Ascending aorta (tissue), 2 donors: Measurements from ENCODE around the gene MAPK6. TPM values are rescaled to one million over a fixed set of nuclear protein-coding genes. Genes with fewer than 3 reads are reported as not detected.

Experiments used
- DNase-seq, 2 donors: peaks; one replicate each; pipeline ENCODE4 v3.0.0-alpha.2; 2019; ENCODE audit warnings: low spot score in 2 of 2
- H3K27ac ChIP-seq, 2 donors: fragments of 200-600 bp; sonication (generic); one replicate each; pipeline ENCODE4 v1.5.1; 2016 to 2017; ENCODE audit warnings: mild to moderate bottlenecking in 1 of 2
- H3K27me3 ChIP-seq: fragments of 200-600 bp; sonication (generic); one replicate; pipeline ENCODE4 v1.5.1; 2017
- H3K36me3 ChIP-seq, 2 donors: fragments of 200-600 bp; sonication (generic); one replicate each; pipeline ENCODE4 v1.5.1; 2016
- H3K4me1 ChIP-seq, 2 donors: fragments of 200-600 bp; sonication (generic); one replicate each; pipeline ENCODE4 v1.5.1; 2016 to 2017; ENCODE audit warnings: mild to moderate bottlenecking in 1 of 2
- H3K4me3 ChIP-seq, 2 donors: fragments of 200-600 bp; sonication (generic); one replicate each; pipeline ENCODE4 v1.5.1; 2016 to 2017; ENCODE audit warnings: mild to moderate bottlenecking in 1 of 2
- H3K9me3 ChIP-seq, 2 donors: fragments of 200-600 bp; sonication (generic); one replicate each; pipeline ENCODE4 v1.5.1; 2016
- intact Hi-C: fragments of 100-400 bp; cut with DNase I; formaldehyde crosslinking; loops from one replicate; pipeline ENCODE4 v1.15.1; 2023
- total RNA-seq: library from RNA; depleted of rRNA; stranded (reverse); fragments of >200 nt; gene quantifications from one replicate; pipeline ENCODE4 v1.1.0, GENCODE V29; 2016
- TF ChIP-seq, protein P1 (sequence below), 3 experiments: fragments of 200-600 bp in 2 of 3; fragments of 450-650 bp in 1 of 3; sonication (generic) in 2 of 3; IDR thresholded peaks; one replicate each; pipeline ENCODE4 v1.5.1; 2016 to 2019; ENCODE audit warnings: antibody characterized with exemption in 3 of 3, mild to moderate bottlenecking in 1 of 3, moderate library complexity in 1 of 3

The MAPK6 gene
- total RNA-seq, 1 donor from 2014 or later = 32.1 TPM

DNA sequence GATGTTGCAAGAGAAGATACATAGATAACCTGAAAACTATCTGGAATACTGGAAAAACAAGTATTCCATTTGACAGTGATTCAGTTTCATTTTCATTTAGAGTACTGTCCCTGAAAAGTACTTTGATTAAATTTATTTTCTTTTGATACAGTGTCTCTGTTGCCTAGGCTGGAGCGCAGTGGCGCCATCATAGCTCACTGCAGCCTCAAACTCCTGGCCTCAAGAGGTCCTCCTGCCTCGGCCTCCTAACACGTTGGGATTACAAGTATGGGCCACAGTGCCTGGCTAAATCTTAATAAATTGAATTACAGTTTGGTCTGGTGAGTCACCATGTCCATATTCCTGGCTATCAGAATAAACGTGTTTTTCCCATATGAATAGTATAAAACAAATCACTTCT, 45.8 kb upstream of the MAPK6 start:
- no peaks in the 10 kb centered on the region for H3K9me3 ChIP-seq
- no peaks in the 10 kb centered on the region for H3K27me3 ChIP-seq
- intact Hi-C loops = loop anchor here (5.0 to 10.0 kb wide), 2 partner anchors 104 to 172 kb away; no protein-coding TSS in a partner anchor
- H3K4me3 ChIP-seq = no peak overlapping the region
- TF ChIP-seq, protein P1, sequence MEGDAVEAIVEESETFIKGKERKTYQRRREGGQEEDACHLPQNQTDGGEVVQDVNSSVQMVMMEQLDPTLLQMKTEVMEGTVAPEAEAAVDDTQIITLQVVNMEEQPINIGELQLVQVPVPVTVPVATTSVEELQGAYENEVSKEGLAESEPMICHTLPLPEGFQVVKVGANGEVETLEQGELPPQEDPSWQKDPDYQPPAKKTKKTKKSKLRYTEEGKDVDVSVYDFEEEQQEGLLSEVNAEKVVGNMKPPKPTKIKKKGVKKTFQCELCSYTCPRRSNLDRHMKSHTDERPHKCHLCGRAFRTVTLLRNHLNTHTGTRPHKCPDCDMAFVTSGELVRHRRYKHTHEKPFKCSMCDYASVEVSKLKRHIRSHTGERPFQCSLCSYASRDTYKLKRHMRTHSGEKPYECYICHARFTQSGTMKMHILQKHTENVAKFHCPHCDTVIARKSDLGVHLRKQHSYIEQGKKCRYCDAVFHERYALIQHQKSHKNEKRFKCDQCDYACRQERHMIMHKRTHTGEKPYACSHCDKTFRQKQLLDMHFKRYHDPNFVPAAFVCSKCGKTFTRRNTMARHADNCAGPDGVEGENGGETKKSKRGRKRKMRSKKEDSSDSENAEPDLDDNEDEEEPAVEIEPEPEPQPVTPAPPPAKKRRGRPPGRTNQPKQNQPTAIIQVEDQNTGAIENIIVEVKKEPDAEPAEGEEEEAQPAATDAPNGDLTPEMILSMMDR (IDR thresholded peaks at IDR 0.05) = no peak
- peak in 1 of 2 donors; percentile 9 for DNase-seq
- no peaks in the 10 kb centered on the region for H3K36me3 ChIP-seq
- H3K4me1 ChIP-seq = peaks cover 0 to 5% of the 10 kb centered on the region in 2 donors
- H3K27ac ChIP-seq = no peak overlapping the region

GRCh38 chr15:51973775-51974174, 45.2 kb upstream of the MAPK6 start:
- Histone ChIP-seq H3K36me3 (no peaks in the 10 kb centered on the region), H3K4me3 (no peak overlapping the region), H3K4me1 (peaks cover 0 to 5% of the 10 kb centered on the region in 2 donors), H3K27me3 (no peaks in the 10 kb centered on the region), H3K9me3 (no peaks in the 10 kb centered on the region), H3K27ac (no peak overlapping the region)
- DNase-seq = no peak
- intact Hi-C loops = loop anchor here (5.0 to 10.0 kb wide), 2 partner anchors 104 to 171 kb away; no protein-coding TSS in a partner anchor
- TF ChIP-seq, protein P1 (IDR thresholded peaks at IDR 0.05) = no peak

- Histone ChIP-seq H3K27ac (peak overlapping the region in 1 of 2 donors; percentile 49), H3K36me3 (no peaks in the 10 kb centered on the region), H3K4me1 (no peaks in the 10 kb centered on the region), H3K4me3 (peak overlapping the region in 1 of 2 donors; percentile 38), H3K27me3 (no peaks in the 10 kb centered on the region), H3K9me3 (no peaks in the 10 kb centered on the region)
- intact Hi-C loops = no loop called here
- TF ChIP-seq, protein P1 (IDR thresholded peaks at IDR 0.05) = peak in 1 of 3 experiments; percentile 29
- DNase-seq = peak in 1 of 2 donors; percentile 61
Observed at GRCh38 chr15:51982013-51982769, 36.8 kb upstream of the MAPK6 start.

DNA sequence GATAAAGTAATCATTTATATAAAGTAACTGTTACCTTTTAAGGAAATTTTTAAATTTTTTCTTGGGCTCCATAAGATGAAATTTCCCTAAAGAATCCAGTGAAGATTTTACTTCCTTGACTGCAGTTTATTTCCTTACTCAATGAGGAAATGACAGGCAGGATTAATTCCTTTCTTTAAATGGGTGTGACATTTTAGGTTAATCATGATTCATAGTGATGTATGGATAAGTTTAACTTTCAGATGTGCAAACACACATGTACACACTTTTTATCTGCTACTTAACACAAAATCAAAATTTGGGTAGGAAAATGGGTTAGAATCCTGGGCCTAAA, 36.3 kb upstream of the MAPK6 start:
- Histone ChIP-seq H3K9me3 (no peaks in the 10 kb centered on the region), H3K36me3 (no peaks in the 10 kb centered on the region), H3K4me1 (no peaks in the 10 kb centered on the region), H3K27ac (no peak overlapping the region), H3K4me3 (no peak overlapping the region), H3K27me3 (no peaks in the 10 kb centered on the region)
- no peak for DNase-seq
- TF ChIP-seq, protein P1 (IDR thresholded peaks at IDR 0.05) = no peak
- intact Hi-C loops = no loop called here

- intact Hi-C loops = no loop called here
- TF ChIP-seq, protein P1 (IDR thresholded peaks at IDR 0.05) = no peak
- H3K27me3 ChIP-seq = no peaks in the 10 kb centered on the region
- no peaks in the 10 kb centered on the region for H3K4me1 ChIP-seq
- H3K27ac ChIP-seq = no peak overlapping the region
- no peak for DNase-seq
- no peak overlapping the region for H3K4me3 ChIP-seq
- H3K36me3 ChIP-seq = no peaks in the 10 kb centered on the region
- no peaks in the 10 kb centered on the region for H3K9me3 ChIP-seq
Observed at GRCh38 chr15:51991141-51991540, 27.9 kb upstream of the MAPK6 start.
